ENCODE data around the gene RHOF. TPM values are rescaled to one million over a fixed set of nuclear protein-coding genes. Genes with fewer than 3 reads are reported as not detected.

The RHOF gene
- total RNA-seq, 1 donor from 2014 or later: 47.3 TPM

GRCh38 chr12:121819212-121819949 lies 25.9 kb upstream of the RHOF start:
- DNase-seq (ENCODE audit: low read depth): no peak

- DNase-seq (ENCODE audit: low read depth): no peak
These were observed 24.2 kb upstream of the RHOF start for GRCh38 chr12:121817648-121818043.

GRCh38 chr12:121816925-121817647 lies 23.6 kb upstream of the RHOF start:
- no peak for DNase-seq (ENCODE audit: low read depth)

- no peak for DNase-seq (ENCODE audit: low read depth)
These were observed 21.8 kb upstream of the RHOF start for GRCh38 chr12:121815263-121815662.

- no peak for DNase-seq (ENCODE audit: low read depth)
These were observed 21.1 kb upstream of the RHOF start for GRCh38 chr12:121814429-121815119.

GRCh38 chr12:121813951-121814350 lies 20.5 kb upstream of the RHOF start:
- DNase-seq (ENCODE audit: low read depth): no peak

GRCh38 chr12:121812921-121813896 lies 19.7 kb upstream of the RHOF start:
- no peak for DNase-seq (ENCODE audit: low read depth)

- no peak for DNase-seq (ENCODE audit: low read depth)
These were observed 18.9 kb upstream of the RHOF start for GRCh38 chr12:121812320-121812871.

GRCh38 chr12:121811434-121812319 lies 18.2 kb upstream of the RHOF start:
- no peak for DNase-seq (ENCODE audit: low read depth)

- DNase-seq (ENCODE audit: low read depth): no peak
These were observed 17.4 kb upstream of the RHOF start for GRCh38 chr12:121810833-121811433.

GRCh38 chr12:121810234-121810817 lies 16.8 kb upstream of the RHOF start:
- DNase-seq (ENCODE audit: low read depth): no peak

GRCh38 chr12:121809712-121810116 lies 16.2 kb upstream of the RHOF start:
- no peak for DNase-seq (ENCODE audit: low read depth)

GRCh38 chr12:121808623-121809022 lies 15.1 kb upstream of the RHOF start:
- DNase-seq (ENCODE audit: low read depth): no peak

GRCh38 chr12:121807642-121808347 lies 14.3 kb upstream of the RHOF start:
- no peak for DNase-seq (ENCODE audit: low read depth)

GRCh38 chr12:121806546-121807423 lies 13.3 kb upstream of the RHOF start:
- no peak for DNase-seq (ENCODE audit: low read depth)

GRCh38 chr12:121806009-121806545 lies 12.6 kb upstream of the RHOF start:
- no peak for DNase-seq (ENCODE audit: low read depth)

Measured in renal cortical epithelial cell (primary cell).